Activated CD8-positive, alpha-beta memory T cell treated with anti-CD3 and anti-CD28 coated beads for 4 hours (primary cell): Measurements from ENCODE around the gene GPATCH1.

Experiments used
- DNase-seq, 2 donors: peaks; one replicate each; pipeline ENCODE4 v3.0.0-alpha.2; 2020; ENCODE audit warnings: low read depth in 2 of 2

The GPATCH1 gene

DNA sequence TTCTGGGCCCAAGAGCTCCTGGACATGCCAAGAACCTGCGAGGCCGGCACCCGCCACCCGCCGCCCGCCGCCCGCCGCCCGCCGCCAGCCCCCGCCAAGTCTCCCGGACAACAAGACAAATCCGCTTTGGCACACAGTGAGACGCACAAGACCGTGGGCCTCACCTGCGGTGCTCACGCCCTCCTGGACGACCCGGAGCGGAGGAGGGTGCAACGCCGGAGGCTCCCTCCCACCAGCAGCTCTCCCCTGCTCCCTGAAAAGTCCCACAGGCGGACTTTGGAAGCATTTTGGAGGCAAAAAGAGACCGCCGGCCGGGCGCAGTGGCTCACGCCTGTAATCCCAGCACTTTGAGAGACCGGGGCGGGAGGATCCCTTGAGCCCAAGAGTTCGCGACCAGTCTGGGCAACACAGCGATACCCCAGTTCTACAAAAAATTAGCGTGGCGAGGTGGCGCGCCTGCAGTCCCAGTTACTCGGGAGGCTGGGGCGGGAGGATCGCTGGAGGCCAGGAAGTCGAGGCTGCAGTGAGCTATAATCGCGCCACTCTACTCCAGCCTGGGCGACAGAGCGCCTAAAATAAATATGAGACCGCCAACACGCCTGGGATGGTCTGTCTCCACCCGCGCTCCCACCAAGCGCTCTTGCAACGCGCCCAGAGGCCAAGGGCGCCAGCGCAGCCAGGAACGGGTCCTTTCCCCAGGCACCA is 17.1 kb upstream of the GPATCH1 start:
- DNase-seq: no peak

DNA sequence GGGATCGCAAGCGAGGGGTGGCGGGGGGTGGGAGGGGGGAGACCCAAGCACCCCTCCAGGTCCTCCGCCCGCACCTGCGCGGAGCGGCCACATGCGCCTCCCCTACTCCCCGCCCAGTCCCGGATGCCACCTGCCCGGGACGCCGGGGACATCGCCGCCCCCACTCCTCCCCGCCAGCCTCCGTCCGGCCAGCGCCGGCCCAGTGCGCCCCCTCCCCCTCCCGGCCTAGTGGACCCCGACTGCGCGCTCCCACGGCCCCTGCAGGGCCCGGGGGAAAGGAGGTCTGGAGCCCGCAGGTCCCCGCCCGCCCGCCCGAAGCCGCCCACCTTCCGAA is 16.6 kb upstream of the GPATCH1 start:
- DNase-seq: no peak

- peak; percentile 14 to 34 for DNase-seq
Measured at GRCh38 chr19:33064792-33065550, 16.0 kb upstream of the GPATCH1 start, which contains the start of gene RHPN2. RHPN2 (minus strand) TSS chr19:33064888; CDS start chr19:33064852, 36 bp downstream.

- DNase-seq: no peak
Measured at GRCh38 chr19:33066543-33066942, 14.4 kb upstream of the GPATCH1 start.

DNA sequence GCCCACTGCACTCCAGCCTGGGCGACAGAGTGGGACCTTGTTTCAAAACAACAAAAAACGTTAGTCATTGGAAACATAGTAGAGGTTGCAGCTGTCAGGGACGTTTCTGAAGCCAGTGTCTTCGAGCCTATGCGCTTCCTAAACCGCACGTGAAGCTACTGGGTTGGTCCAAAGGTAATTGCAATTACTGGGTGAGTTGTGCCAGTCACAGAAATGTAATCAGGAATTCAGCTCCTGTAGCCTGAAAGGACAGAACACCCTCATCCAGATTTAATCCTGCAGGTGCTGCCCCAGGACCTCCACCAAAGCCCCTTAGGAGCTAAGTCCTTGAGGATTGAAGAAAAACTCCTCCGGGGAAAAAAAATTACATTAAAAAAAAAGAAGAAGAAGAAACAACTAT is 13.9 kb upstream of the GPATCH1 start:
- DNase-seq: no peak

DNA sequence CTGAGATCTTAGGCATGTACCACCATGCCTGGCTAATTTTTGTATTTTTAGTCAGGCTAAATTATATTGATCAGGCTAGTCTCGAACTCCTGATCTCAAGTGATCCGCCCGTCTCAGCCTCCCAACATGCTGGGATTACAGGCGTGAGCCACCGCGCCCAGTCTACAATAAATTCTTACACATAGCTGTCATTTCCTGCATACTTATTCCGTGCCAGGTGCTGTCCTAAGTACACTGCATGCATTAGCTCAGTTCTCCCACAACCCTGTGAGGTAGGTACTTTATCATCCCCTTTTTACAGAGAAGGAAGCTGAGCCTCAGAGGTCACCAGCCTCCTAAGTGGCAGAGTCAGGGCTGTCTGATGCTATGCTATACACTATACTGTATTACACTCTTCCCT is 9.1 kb upstream of the GPATCH1 start:
- DNase-seq: no peak

DNA sequence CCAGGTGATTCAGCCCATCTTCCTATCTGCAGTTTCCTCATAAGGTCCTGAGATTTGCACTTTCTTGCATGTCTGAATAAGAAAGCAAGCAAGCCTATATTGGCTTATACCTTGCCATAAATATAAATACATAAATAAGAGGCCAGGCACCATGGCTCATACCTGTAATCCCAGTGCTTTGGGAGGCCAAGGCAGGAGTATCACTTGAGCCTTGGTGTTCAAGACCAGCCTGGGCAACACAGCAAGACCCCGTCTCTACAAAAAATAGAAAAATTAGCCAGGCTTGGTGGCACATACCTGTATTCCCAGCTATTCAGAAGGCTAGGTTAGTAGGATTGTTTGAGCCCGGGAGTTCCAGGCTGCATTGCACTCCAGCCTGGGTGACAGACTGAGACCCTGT is 5.5 kb upstream of the GPATCH1 start:
- no peak for DNase-seq

DNA sequence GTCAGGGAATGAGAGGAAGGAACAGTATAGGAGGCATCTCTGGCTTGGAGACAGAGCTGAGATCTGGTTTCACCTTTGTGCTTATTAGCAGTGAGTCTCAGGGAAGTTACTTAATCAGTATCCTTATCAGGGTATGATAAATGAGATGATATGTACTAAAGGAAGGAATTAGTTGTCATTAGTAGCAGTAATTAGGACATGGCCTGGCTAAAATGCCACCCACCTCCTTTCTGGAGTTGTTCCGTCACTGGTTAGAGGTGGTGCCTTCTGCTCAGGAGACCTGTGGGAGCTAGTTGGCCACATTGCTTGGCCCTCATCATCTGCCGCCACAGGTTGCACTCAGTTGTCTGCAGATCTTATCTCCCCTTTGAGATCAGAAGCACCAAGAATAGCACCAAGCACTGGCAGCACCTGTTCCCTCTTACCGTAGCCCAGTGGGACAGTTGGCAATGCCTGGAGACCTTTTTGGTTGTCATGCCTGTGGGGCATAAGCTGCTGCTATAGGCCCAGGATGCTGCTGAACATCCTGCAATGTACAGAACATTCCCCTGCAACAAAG is 4.7 kb downstream of the GPATCH1 start:
- DNase-seq: no peak

- no peak for DNase-seq
Measured at GRCh38 chr19:33086955-33087354, 6.0 kb downstream of the GPATCH1 start.

DNA sequence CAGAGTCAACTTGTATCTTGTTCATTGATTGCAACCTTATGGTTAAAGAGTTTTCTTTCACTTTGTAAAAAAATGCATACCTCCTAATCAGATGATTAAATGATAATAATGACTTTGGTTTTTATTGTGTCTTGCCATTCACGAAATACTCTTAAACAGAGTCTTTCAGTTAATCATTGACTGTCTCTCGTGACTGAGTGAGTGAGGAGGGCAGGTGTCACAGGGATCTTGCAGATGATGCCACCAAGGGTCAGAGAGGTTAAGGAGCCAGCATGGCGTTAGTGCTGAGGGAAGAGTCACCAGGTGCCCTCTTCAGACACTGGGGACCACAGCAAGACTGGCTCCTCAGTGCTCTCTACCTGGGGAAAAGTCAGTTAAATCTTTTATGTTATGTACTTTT is 8.0 kb downstream of the GPATCH1 start:
- DNase-seq: no peak

GRCh38 chr19:33090179-33090578 is 9.2 kb downstream of the GPATCH1 start:
- DNase-seq: no peak

GRCh38 chr19:33093420-33094210 is 12.6 kb downstream of the GPATCH1 start:
- DNase-seq: no peak

DNA sequence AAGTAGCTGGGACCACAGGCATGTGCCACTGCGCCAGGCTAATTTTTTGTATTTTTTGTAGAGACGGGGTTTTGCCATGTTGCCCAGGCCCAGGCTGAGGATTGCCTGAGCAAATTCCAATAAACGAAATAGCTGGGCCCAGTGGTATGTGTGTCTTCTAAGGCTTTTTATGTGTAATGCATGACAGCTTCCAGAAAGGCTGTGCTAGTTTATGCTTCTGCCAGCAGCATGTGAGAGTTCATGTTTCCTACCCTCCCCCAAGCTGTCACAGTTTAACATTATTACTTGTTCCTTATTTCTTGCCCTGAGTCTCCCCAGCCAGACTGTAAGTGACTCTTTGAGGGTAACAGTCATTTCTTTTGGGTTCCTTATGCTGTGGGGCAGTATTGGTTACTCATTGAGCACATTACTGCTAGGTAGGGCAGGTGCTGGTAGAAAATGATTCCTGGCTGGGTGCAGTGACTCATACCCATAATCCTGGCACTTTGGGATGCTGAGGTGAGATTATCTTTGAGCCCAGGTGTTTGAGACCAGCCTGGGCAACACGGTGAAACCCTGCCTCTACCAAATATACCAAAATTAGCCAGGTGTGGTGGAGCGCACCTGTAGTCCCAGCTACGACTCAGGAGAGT is 13.6 kb downstream of the GPATCH1 start:
- no peak for DNase-seq

- no peak for DNase-seq
Measured at GRCh38 chr19:33096005-33096404, 15.0 kb downstream of the GPATCH1 start.

- DNase-seq: no peak
Measured at GRCh38 chr19:33098055-33098534, 17.1 kb downstream of the GPATCH1 start.

GRCh38 chr19:33100894-33101644 is 20.1 kb downstream of the GPATCH1 start:
- no peak for DNase-seq

DNA sequence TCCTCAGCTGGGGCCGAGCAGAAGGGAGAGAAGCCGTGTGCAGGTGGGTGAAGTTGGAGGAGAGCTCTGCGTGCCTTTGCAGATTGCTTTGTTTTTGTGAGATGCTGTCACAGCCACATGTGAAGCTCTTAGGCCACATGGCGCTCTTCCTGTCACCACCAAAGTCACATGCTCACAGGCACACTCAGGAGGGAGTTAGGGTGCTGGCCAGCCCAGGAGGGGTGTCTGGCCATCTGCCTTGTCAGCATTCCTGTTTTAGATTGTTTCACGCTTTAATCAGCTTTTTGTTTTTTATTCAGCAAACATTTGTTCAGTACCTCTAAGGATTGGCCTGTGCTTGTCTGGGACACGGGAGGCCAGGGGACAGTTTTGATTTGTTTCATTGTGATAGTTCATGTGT is 21.9 kb downstream of the GPATCH1 start:
- DNase-seq: no peak

- no peak for DNase-seq
Measured at GRCh38 chr19:33108161-33108560, 27.2 kb downstream of the GPATCH1 start.

GRCh38 chr19:33110137-33110910 is 29.3 kb downstream of the GPATCH1 start:
- no peak for DNase-seq

GRCh38 chr19:33111587-33111986 is 30.6 kb downstream of the GPATCH1 start:
- DNase-seq: no peak
